Upper lobe of left lung (tissue), 6 donors: ENCODE measurements around the gene TMX2. TPM values are rescaled to one million over a fixed set of nuclear protein-coding genes. Genes with fewer than 3 reads are reported as not detected.

ENCODE experiments used
- ATAC-seq, 2 donors: fragments of 200-7000 bp; cut with Tn5 transposase; one replicate each; pipeline ENCODE4 v1.9.1; 2022; ENCODE audit warnings: mild to moderate bottlenecking in 2 of 2, moderate library complexity in 2 of 2; ENCODE audit not compliant: low FRiP score in 2 of 2
- DNase-seq, 2 donors: peaks; one replicate each; pipeline ENCODE4 v3.0.0-alpha.2; 2019 to 2020
- H3K27ac ChIP-seq, 4 donors: fragments of 200-600 bp; sonication (generic); one replicate each; pipeline ENCODE4 v1.5.1; 2016 to 2019
- H3K27me3 ChIP-seq, 4 donors: fragments of 200-600 bp; sonication (generic); one replicate each; pipeline ENCODE4 v1.5.1; 2017 to 2019
- H3K36me3 ChIP-seq, 4 donors: fragments of 200-600 bp; sonication (generic); one replicate each; pipeline ENCODE4 v1.5.1; 2016 to 2019
- H3K4me1 ChIP-seq, 4 donors: fragments of 200-600 bp; sonication (generic); one replicate each; pipeline ENCODE4 v1.5.1; 2018 to 2019
- H3K4me3 ChIP-seq, 4 donors: fragments of 200-600 bp; sonication (generic); one replicate each; pipeline ENCODE4 v1.5.1; 2017 to 2019; ENCODE audit warnings: mild to moderate bottlenecking in 2 of 4, moderate library complexity in 1 of 4
- H3K9me3 ChIP-seq, 4 donors: fragments of 200-600 bp; sonication (generic); one replicate each; pipeline ENCODE4 v1.5.1; 2018 to 2019
- EP300 ChIP-seq, 4 donors: sonication (generic); formaldehyde crosslinking; IDR thresholded peaks; one replicate each; pipeline ENCODE4 v1.5.1; 2017; ENCODE audit warnings: antibody characterized with exemption in 4 of 4, control low read depth in 2 of 4
- POLR2A ChIP-seq, 4 donors: fragments of 450-650 bp; IDR thresholded peaks; one replicate each; pipeline ENCODE4 v1.5.1; 2016 to 2017; ENCODE audit warnings: antibody characterized with exemption in 4 of 4, mild to moderate bottlenecking in 2 of 4
- POLR2AphosphoS5 ChIP-seq, 2 donors: sonication (generic); formaldehyde crosslinking; IDR thresholded peaks; one replicate each; pipeline ENCODE4 v1.5.1; 2017; ENCODE audit warnings: antibody characterized with exemption in 2 of 2
- WGBS, 2 donors: methylation state at CpG; one replicate each; pipeline ENCODE4 v1.1.5; 2017 to 2018; 5-methylcytosine and 5-hydroxymethylcytosine counted together
- total RNA-seq, 6 donors: library from RNA; depleted of rRNA in 4 of 6; stranded (reverse); fragments of >200 nt in 4 of 6; gene quantifications; one replicate each; pipeline versions ENCODE4 v1.1.0 to v1.2.1, GENCODE V29; 2016 to 2021
- TF ChIP-seq, protein P1 (sequence below), 6 experiments: fragments of 450-650 bp in 4 of 6; fragments of 200-600 bp in 2 of 6; sonication (generic) in 2 of 6; IDR thresholded peaks; one replicate each; pipeline ENCODE4 v1.5.1; 2016 to 2019; ENCODE audit warnings: antibody characterized with exemption in 6 of 6
- donor health status: DM: no; HTN: no; CAD: no; lungs with moderate emphysema.
- donor health status: DM: no; HTN: yes; CAD: no; lungs with severe emphysema.

TMX2 gene
- total RNA-seq, 6 donors from 2014 or later = 16.2 to 67.3 (median 53.1) TPM

DNA sequence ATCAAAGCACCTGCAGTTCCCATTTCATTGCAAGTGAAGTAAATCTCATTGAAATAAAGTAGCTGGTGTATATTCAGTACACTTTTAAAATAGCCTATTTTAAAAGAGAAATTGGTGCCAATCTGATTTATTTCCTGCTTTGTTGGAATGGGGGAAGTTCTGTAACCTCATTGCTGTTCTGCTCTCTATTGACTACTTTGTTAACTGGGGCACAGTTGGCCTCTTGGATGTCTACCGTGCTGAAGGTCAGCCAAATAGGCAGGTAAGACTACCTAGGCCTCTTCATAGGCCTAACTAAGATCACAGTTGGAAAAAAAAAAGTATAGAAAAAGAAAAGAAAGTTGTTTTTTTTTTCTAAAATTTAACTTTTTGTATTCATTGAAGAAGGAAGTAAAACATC lies 58.4 kb downstream of the TMX2 start:
- Histone ChIP-seq H3K27me3 (no peaks in the 10 kb centered on the region), H3K4me1 (peaks cover 63 to 84% (median 79%) of the 10 kb centered on the region in 4 donors), H3K9me3 (no peaks in the 10 kb centered on the region), H3K36me3 (no peaks in the 10 kb centered on the region), H3K4me3 (no peak overlapping the region), H3K27ac (peak overlapping the region in 2 of 4 donors; percentile 2 to 43)
- TF ChIP-seq POLR2AphosphoS5 (IDR thresholded peaks at IDR 0.05) (no peak), EP300 (IDR thresholded peaks at IDR 0.05) (no peak), POLR2A (IDR thresholded peaks at IDR 0.05) (no peak)
- TF ChIP-seq, protein P1, sequence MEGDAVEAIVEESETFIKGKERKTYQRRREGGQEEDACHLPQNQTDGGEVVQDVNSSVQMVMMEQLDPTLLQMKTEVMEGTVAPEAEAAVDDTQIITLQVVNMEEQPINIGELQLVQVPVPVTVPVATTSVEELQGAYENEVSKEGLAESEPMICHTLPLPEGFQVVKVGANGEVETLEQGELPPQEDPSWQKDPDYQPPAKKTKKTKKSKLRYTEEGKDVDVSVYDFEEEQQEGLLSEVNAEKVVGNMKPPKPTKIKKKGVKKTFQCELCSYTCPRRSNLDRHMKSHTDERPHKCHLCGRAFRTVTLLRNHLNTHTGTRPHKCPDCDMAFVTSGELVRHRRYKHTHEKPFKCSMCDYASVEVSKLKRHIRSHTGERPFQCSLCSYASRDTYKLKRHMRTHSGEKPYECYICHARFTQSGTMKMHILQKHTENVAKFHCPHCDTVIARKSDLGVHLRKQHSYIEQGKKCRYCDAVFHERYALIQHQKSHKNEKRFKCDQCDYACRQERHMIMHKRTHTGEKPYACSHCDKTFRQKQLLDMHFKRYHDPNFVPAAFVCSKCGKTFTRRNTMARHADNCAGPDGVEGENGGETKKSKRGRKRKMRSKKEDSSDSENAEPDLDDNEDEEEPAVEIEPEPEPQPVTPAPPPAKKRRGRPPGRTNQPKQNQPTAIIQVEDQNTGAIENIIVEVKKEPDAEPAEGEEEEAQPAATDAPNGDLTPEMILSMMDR (IDR thresholded peaks at IDR 0.05) = no peak
- DNase-seq = no peak
- no peak for ATAC-seq
- WGBS, 2 donors = 20 to 25% methylated on average over 1 of the region's 1 CpG

DNA sequence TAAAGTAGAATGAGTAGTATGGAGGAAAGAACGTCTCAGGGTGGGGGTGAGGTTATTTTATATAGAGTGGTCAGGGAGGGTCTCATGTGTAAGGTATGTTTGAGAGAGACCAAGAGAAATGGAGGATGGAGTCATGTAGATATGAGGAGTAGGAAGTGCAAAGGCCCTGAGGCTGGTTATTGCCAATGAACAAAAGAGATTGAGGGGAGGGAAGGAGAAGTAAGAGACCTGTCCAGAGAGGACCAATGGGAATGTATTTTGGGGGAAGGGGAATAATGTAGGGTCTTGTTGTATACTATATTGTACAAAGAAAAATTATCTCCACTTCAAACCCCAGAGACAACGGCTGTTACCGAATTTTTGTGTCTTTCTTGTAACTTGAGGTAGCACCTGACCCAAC lies 59.0 kb downstream of the TMX2 start:
- Histone ChIP-seq H3K9me3 (no peaks in the 10 kb centered on the region), H3K36me3 (no peaks in the 10 kb centered on the region), H3K27me3 (no peaks in the 10 kb centered on the region), H3K4me1 (peaks cover 67 to 84% (median 79%) of the 10 kb centered on the region in 4 donors), H3K27ac (peak overlapping the region in 2 of 4 donors; percentile 2 to 43), H3K4me3 (no peak overlapping the region)
- 84 to 86% methylated on average over 3 of the region's 3 CpGs for WGBS, 2 donors
- no peak for DNase-seq
- ATAC-seq = no peak
- TF ChIP-seq EP300 (IDR thresholded peaks at IDR 0.05) = no peak
- no peak for TF ChIP-seq POLR2AphosphoS5 (IDR thresholded peaks at IDR 0.05)
- no peak for TF ChIP-seq POLR2A (IDR thresholded peaks at IDR 0.05)
- TF ChIP-seq, protein P1 (IDR thresholded peaks at IDR 0.05) = no peak

GRCh38 chr11:57772562-57772961 lies 60.2 kb downstream of the TMX2 start:
- H3K4me1 ChIP-seq = peaks cover 78 to 90% (median 82%) of the 10 kb centered on the region in 4 donors
- ATAC-seq (no peak), DNase-seq (no peak)
- H3K27ac ChIP-seq = peak overlapping the region; percentile 31 to 93 (median 64)
- TF ChIP-seq EP300 (IDR thresholded peaks at IDR 0.05) (no peak), POLR2AphosphoS5 (IDR thresholded peaks at IDR 0.05) (no peak), POLR2A (IDR thresholded peaks at IDR 0.05) (no peak)
- TF ChIP-seq, protein P1 (IDR thresholded peaks at IDR 0.05) = no peak
- H3K27me3 ChIP-seq = no peaks in the 10 kb centered on the region
- H3K4me3 ChIP-seq = no peak overlapping the region
- no peaks in the 10 kb centered on the region for H3K36me3 ChIP-seq
- 58 to 59% methylated on average over 4 of the region's 4 CpGs for WGBS, 2 donors
- no peaks in the 10 kb centered on the region for H3K9me3 ChIP-seq

DNA sequence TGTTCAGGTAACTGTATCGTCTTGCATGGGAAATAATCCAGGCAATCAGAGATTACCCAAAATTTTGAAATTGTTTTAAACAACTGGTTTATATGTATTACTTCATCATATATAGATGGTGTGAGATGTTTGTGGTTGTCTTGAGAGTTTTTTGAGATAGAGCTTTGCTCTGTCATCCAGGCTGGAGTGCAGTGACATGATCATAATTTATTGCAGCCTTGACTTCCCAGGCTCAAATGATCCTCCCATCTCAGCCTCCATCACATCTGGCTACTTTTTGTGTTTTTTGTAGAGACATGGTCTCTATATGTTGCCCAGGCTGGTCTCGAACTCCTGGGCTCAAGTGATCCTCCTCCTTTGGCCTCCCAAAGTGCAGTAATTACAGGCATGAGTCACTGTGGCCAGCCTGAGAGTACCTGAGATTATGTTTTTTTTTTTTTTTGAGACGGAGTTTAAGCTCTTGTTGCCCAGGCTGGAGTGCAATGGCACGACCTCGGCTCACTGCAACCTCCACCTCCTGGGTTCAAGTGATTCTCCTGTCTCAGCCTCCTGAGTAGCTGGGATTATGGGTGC lies 60.7 kb downstream of the TMX2 start:
- TF ChIP-seq POLR2A (IDR thresholded peaks at IDR 0.05) = no peak
- no peak for TF ChIP-seq POLR2AphosphoS5 (IDR thresholded peaks at IDR 0.05)
- no peak for TF ChIP-seq EP300 (IDR thresholded peaks at IDR 0.05)
- TF ChIP-seq, protein P1 (IDR thresholded peaks at IDR 0.05) = no peak
- no peak for ATAC-seq
- H3K4me3 ChIP-seq = no peak overlapping the region
- no peaks in the 10 kb centered on the region for H3K36me3 ChIP-seq
- no peaks in the 10 kb centered on the region for H3K9me3 ChIP-seq
- DNase-seq = no peak
- peaks cover 78 to 92% (median 87%) of the 10 kb centered on the region in 4 donors for H3K4me1 ChIP-seq
- peak overlapping the region; percentile 31 to 93 (median 64) for H3K27ac ChIP-seq
- no peaks in the 10 kb centered on the region for H3K27me3 ChIP-seq
- 47 to 68% methylated on average over 5 of the region's 5 CpGs for WGBS, 2 donors

DNA sequence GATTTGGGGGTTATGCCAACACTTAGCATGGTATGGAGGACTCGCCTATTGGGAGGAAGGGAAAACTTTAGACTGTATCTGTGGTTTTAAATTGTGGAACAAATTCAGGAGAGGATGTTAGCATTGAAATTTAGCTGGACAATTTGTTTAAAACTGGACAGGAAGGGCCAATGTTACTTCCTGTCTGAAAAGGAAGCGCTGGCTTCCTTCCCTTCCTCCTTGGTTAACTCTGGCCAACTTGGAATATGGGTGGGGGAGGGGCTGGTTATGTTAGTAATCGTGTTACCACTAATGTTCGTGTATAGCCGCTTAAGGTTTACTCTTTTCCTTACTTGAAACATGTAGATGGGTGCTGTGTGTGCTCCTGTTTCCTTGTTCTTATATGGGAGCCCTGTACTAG lies 63.1 kb downstream of the TMX2 start:
- TF ChIP-seq, protein P1 (IDR thresholded peaks at IDR 0.05) = no peak
- no peak for TF ChIP-seq POLR2A (IDR thresholded peaks at IDR 0.05)
- TF ChIP-seq EP300 (IDR thresholded peaks at IDR 0.05) = peak in 1 of 4 donors; percentile 43
- peak; percentile 19 to 47 for TF ChIP-seq POLR2AphosphoS5 (IDR thresholded peaks at IDR 0.05)
- Histone ChIP-seq H3K4me3 (peak overlapping the region in 2 of 4 donors; percentile 24), H3K4me1 (peaks cover 78 to 100% (median 90%) of the 10 kb centered on the region in 4 donors), H3K9me3 (no peaks in the 10 kb centered on the region), H3K27me3 (no peaks in the 10 kb centered on the region), H3K27ac (peak overlapping the region; percentile 84 to 93 (median 87)), H3K36me3 (no peaks in the 10 kb centered on the region)
- DNase-seq (no peak), ATAC-seq (no peak)
- WGBS, 2 donors = 24 to 26% methylated on average over 5 of the region's 5 CpGs
